Testis (tissue), 3 donors: ENCODE data around the gene ANGPTL4. TPM values are rescaled to one million over a fixed set of nuclear protein-coding genes. Genes with fewer than 3 reads are reported as not detected.
"Not testable (repeated sequence)": the region's sequence is repeated elsewhere in the genome, so short reads cannot be mapped to it uniquely, and the experiment has no call there.

ENCODE experiments used
- DNase-seq: peaks from one replicate; pipeline ENCODE4 v3.0.0-alpha.2; 2019
- H3K27ac ChIP-seq, 2 donors: fragments of 200-600 bp; sonication (generic); one replicate each; pipeline ENCODE4 v1.5.1; 2019
- H3K27me3 ChIP-seq: fragments of 200-600 bp; sonication (generic); one replicate; pipeline ENCODE4 v1.5.1; 2019
- H3K36me3 ChIP-seq: fragments of 200-600 bp; sonication (generic); one replicate; pipeline ENCODE4 v1.5.1; 2017; ENCODE audit warnings: low read depth; ENCODE audit errors: missing control alignments
- H3K4me1 ChIP-seq: fragments of 200-600 bp; sonication (generic); one replicate; pipeline ENCODE4 v1.5.1; 2019
- H3K4me3 ChIP-seq, 2 donors: fragments of 200-600 bp; sonication (generic); one replicate each; pipeline ENCODE4 v1.5.1; 2017 to 2019
- H3K9me3 ChIP-seq: fragments of 200-600 bp; sonication (generic); one replicate; pipeline ENCODE4 v1.5.1; 2017
- CTCF ChIP-seq, 3 experiments: fragments of 450-650 bp in 2 of 3; fragments of 200-600 bp in 1 of 3; sonication (generic) in 1 of 3; IDR thresholded peaks; one replicate each; pipeline ENCODE4 v1.5.1; 2016 to 2019; ENCODE audit warnings: antibody characterized with exemption in 3 of 3, mild to moderate bottlenecking in 2 of 3, moderate library complexity in 1 of 3
- POLR2A ChIP-seq: fragments of 450-650 bp; IDR thresholded peaks from one replicate; pipeline ENCODE4 v1.6.1; 2017; ENCODE audit warnings: antibody characterized with exemption, mild to moderate bottlenecking, moderate library complexity
- WGBS, 2 donors: methylation state at CpG; one replicate each; pipeline ENCODE4 v1.1.5; 2018; 5-methylcytosine and 5-hydroxymethylcytosine counted together
- intact Hi-C: fragments of 100-400 bp; cut with DNase I; formaldehyde crosslinking; loops from one replicate; pipeline ENCODE4 v1.15.1; 2023; ENCODE audit warnings: low total_unique reads
- polyA plus RNA-seq: library from polyadenylated mRNA; stranded (reverse); fragments of 350-450 nt; fragmentation: Illumina TruSeq; extraction: RNeasy Lipid Tissue Mini Kit (QIAGEN cat#74804); gene quantifications from one replicate; pipeline ENCODE4 v1.2.3, GENCODE V29; 2014; ENCODE audit warnings: low read depth, low replicate concordance; ENCODE audit not compliant: insufficient read depth
- total RNA-seq, 2 donors: library from RNA; depleted of rRNA; stranded (reverse); fragments of >200 nt; gene quantifications; one replicate each; pipeline ENCODE4 v1.2.3, GENCODE V29; 2016

The ANGPTL4 gene
- total and polyA plus RNA-seq, 3 donors from 2014 or later = 10.0 to 18.5 (median 10.2) TPM

DNA sequence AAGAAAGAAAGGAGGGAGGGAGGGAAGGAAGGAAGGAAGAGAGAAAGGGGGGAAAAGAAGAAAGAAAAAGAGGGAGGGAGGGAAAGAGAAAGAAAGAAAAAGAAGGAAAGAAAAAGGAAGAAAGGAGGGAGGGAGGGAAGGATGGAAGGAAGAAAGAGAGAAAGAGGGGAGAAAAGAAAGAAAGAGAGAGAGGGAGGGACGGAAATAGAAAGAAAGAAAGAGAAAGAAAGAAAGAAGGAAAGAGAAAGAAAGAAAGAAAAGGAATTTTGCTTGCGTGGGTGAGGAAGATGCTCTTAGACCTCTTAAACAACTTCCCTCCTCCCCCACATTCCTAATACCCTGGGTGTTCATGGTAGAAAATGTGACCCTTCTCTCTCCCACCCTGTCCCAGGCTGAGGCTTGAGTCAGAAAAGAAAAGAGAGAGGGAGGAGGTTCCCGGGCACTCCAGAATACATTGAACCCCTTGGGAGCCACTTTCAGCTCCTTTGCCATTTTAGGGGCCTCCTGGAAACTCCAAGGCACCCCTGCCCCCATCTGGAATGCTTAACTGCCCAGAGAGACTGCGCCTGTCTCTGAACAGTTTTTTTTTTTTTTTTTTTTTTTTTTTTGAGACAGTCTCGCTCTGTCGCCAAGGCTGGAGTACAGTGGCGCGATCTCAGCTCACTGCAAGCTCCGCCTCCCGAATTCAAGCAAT is 11.7 kb upstream of the ANGPTL4 start:
- no peak for DNase-seq
- H3K36me3 ChIP-seq = no peaks in the 10 kb centered on the region
- intact Hi-C loops = no loop called here
- H3K4me3 ChIP-seq = no peak overlapping the region
- 4 to 20% methylated on average over 10 of the region's 10 CpGs for WGBS, 2 donors
- H3K27ac ChIP-seq = peak overlapping the region in 1 of 2 donors; percentile 59
- H3K27me3 ChIP-seq = no peaks in the 10 kb centered on the region
- peaks cover 8% of the 10 kb centered on the region for H3K4me1 ChIP-seq
- TF ChIP-seq CTCF (IDR thresholded peaks at IDR 0.05) = no peak
- TF ChIP-seq POLR2A = no peak
- no peaks in the 10 kb centered on the region for H3K9me3 ChIP-seq

DNA sequence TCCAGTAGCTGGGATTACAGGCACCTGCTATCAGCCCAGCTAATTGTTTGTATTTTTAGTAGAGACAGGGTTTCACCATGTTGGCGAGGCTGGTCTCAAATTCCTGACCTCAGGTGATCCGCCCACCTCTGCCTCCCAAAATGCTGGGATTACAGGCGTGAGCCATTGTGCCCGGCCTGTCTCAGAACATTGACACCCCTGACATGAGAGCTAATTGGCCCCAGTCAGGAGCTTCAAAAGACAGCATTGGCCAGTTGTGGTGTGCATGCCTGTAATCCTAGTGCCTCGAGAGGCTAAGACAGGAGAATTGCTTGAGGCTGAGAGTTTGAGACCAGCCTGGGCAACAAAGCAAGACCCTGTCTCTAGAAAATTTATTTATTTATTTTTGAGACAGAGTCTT is 11.1 kb upstream of the ANGPTL4 start:
- 47 to 54% methylated on average over 4 to 5 of the region's 5 CpGs for WGBS, 2 donors
- intact Hi-C loops, H3K27ac ChIP-seq, DNase-seq, H3K9me3 ChIP-seq, H3K4me1 ChIP-seq, H3K27me3 ChIP-seq, H3K36me3 ChIP-seq, H3K4me3 ChIP-seq: not testable (repeated sequence)

GRCh38 chr19:8355631-8356402 is 8.1 kb upstream of the ANGPTL4 start:
- no peaks in the 10 kb centered on the region for H3K27me3 ChIP-seq
- no peak overlapping the region for H3K4me3 ChIP-seq
- no peaks in the 10 kb centered on the region for H3K9me3 ChIP-seq
- DNase-seq = peak; percentile 47
- WGBS, 2 donors = 58 to 85% methylated on average over 6 of the region's 6 CpGs
- no peaks in the 10 kb centered on the region for H3K36me3 ChIP-seq
- intact Hi-C loops = no loop called here
- H3K4me1 ChIP-seq = peaks cover 8% of the 10 kb centered on the region
- H3K27ac ChIP-seq = no peak overlapping the region
- TF ChIP-seq CTCF (IDR thresholded peaks at IDR 0.05) (no peak), POLR2A (no peak)

- no peaks in the 10 kb centered on the region for H3K27me3 ChIP-seq
- no peaks in the 10 kb centered on the region for H3K36me3 ChIP-seq
- TF ChIP-seq CTCF (IDR thresholded peaks at IDR 0.05) (no peak), POLR2A (no peak)
- intact Hi-C loops = no loop called here
- WGBS, 2 donors = 71 to 82% methylated on average over 4 of the region's 4 CpGs
- H3K4me1 ChIP-seq = peaks cover 8% of the 10 kb centered on the region
- no peaks in the 10 kb centered on the region for H3K9me3 ChIP-seq
- no peak overlapping the region for H3K4me3 ChIP-seq
- no peak for DNase-seq
- no peak overlapping the region for H3K27ac ChIP-seq
Measured at GRCh38 chr19:8357007-8357521, 6.9 kb upstream of the ANGPTL4 start.

DNA sequence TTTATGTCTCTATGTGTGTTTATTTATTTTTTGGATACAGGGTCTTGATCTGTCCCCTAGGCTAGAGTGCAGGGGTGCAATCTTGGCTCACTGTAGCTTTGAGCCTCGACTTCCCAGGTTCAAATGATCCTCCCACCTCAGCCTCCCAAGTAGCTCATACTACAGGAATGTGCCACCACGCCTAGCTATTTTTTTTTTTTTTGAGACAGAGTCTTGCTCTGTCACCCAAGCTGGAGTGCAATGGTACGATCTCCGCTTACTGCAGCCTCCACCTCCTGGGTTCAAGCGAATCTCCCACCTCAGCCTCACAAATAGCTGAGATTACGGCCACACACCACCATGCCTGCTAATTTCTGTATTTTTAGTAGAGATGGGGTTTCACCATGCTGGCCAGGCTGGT is 5.0 kb upstream of the ANGPTL4 start:
- Histone ChIP-seq H3K4me3 (no peak overlapping the region), H3K36me3 (no peaks in the 10 kb centered on the region), H3K9me3 (no peaks in the 10 kb centered on the region), H3K4me1 (peaks cover 9% of the 10 kb centered on the region), H3K27ac (no peak overlapping the region), H3K27me3 (no peaks in the 10 kb centered on the region)
- TF ChIP-seq CTCF (IDR thresholded peaks at IDR 0.05) (no peak), POLR2A (no peak)
- intact Hi-C loops = no loop called here
- 87 to 91% methylated on average over 6 of the region's 6 CpGs for WGBS, 2 donors
- no peak for DNase-seq
